ENCODE measurements around the gene MMRN2.

The MMRN2 gene

GRCh38 chr10:86970162-86970981 is 13.0 kb upstream of the MMRN2 start:
- DNase-seq (ENCODE audit: low read depth) = no peak

DNA sequence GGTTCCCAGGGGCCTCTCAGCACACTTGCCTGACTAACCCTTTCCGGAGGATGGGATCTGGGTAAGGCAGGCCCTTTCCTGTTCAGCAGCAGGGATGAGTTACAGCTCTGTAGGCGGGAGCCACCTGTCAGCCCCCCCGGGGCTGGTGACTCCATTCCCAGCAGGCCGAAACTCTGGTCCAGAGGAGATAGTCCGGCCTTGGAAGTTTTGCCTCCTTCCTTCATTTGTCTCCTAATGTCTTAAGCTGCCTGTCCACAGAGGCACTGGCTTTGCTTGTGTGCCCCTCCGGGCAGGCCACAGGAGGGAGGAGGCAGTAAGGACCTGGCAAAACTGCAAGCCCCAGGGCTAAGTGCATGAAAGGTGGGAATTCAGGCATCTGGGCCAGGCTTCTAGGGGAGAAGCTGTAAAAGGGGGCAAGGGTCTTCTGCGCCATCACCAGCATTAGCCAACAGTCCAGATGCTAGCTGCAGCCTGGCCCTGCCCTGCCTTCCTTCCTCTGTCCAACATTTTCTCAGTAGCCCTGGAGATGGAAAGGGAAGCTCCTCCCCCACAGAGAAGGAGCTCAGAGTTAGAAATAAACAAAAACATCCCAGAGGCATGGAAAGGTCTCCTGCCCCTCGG is 12.1 kb upstream of the MMRN2 start:
- no peak for DNase-seq (ENCODE audit: low read depth)

DNA sequence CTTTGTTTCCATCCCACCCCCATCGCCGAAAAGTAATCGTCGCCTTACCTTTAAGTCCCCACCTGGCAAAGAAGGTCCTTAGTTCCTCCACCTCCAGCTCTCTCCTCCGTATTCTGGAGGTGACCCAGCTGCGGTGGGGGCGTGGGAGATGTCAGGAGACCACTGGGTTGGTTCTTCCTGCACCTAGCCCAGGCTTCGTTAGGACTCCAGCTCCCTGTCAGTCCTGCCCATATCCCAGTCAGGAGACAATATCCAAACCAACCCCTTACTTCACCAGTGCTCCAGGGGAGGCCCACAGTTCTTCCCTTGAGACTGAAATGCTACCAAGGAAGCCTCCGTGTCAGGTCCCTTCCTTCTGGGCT is 11.6 kb upstream of the MMRN2 start:
- no peak for DNase-seq (ENCODE audit: low read depth)

- DNase-seq (ENCODE audit: low read depth) = no peak
Observed at GRCh38 chr10:86968271-86968993, 11.0 kb upstream of the MMRN2 start, which contains the start of gene ADIRF. Gene ADIRF (plus strand): TSS chr10:86968482. CDS start chr10:86968545, 63 bp downstream.

GRCh38 chr10:86967481-86967941 is 10.1 kb upstream of the MMRN2 start:
- no peak for DNase-seq (ENCODE audit: low read depth)

DNA sequence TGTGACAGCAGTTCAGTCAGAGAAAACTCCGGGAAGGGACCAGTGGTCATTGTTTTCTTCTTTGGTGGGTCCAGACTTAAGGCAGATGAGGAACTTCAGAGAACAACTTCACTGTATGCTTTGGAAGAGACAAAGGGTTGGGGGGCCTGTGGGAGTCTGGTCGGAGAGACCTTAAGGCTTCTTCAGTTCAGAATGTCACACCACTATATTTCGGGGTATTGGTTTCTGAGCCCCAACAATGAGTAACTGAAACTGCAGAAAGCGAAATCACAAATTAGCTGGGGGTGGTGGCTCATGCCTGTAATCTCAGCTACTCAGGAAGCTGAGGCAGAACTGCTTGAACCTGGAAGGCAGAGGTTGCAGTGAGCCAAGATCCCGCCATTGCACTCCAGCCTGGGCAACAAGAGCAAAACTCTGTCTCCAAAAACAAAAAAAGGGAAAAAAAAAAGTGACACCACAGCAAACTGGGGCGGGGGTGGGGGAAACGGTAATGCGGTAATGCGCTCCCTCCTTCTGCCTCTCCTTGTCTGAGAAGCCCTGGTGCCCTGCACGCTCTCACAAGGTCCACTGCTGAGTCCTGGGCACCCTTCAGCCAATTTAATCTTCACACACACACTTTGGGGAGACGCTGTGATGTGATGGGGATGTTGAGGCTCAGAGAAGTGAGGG is 8.7 kb upstream of the MMRN2 start:
- DNase-seq (ENCODE audit: low read depth) = no peak

GRCh38 chr10:86964847-86965190 is 7.4 kb upstream of the MMRN2 start:
- DNase-seq (ENCODE audit: low read depth) = no peak

GRCh38 chr10:86964061-86964846 is 6.8 kb upstream of the MMRN2 start:
- DNase-seq (ENCODE audit: low read depth) = no peak

GRCh38 chr10:86963341-86963919 is 6.0 kb upstream of the MMRN2 start:
- DNase-seq (ENCODE audit: low read depth) = no peak

DNA sequence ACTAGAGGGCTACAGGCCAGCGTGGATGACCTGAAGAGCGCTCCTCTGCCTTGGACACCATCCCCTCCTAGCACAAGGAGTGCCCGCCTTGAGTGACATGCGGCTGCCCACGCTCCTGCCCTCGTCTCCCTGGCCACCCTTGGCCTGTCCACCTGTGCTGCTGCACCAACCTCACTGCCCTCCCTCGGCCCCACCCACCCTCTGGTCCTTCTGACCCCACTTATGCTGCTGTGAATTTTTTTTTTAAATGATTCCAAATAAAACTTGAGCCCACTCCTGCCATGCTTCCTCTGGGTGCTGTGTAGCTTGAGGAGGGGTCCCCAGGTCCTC is 5.5 kb upstream of the MMRN2 start:
- DNase-seq (ENCODE audit: low read depth) = no peak

GRCh38 chr10:86962136-86962980 is 4.9 kb upstream of the MMRN2 start:
- no peak for DNase-seq (ENCODE audit: low read depth)

DNA sequence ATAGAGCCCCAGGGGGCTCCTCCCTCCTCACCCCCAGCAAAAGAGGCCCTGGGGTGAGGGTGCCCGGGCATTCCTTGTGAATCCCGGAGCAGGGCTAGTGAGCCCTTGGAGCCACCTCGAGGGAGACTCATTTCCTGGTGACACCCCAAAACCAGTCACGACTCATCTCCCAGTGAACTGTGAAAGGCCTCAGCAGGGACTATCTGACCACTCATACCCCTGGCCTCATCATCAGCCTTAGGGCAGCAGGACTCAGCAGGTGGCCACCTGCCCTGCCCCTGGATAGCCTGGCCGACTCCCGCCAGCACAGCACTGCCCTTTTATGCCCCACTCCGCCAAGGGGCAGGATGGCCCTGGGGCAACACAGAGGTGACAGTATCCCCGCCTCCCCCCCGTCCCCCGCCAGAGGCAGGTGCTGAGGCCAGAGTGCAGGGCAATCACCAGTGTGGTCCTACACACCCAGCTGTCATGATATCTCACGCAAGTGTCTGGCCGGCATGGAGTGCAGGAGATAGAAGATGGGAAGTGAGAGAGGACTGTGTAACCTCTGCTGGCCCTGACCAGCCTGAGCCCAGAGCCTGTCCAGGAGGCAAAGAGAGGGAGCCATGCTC is 4.2 kb upstream of the MMRN2 start:
- no peak for DNase-seq (ENCODE audit: low read depth)

- DNase-seq (ENCODE audit: low read depth) = no peak
Observed at GRCh38 chr10:86960863-86961434, 3.5 kb upstream of the MMRN2 start.

GRCh38 chr10:86960003-86960862 is 2.8 kb upstream of the MMRN2 start:
- DNase-seq (ENCODE audit: low read depth) = no peak

GRCh38 chr10:86959737-86960002 is 2.3 kb upstream of the MMRN2 start:
- DNase-seq (ENCODE audit: low read depth) = no peak

GRCh38 chr10:86958901-86959736 is 1.7 kb upstream of the MMRN2 start:
- DNase-seq (ENCODE audit: low read depth) = no peak

GRCh38 chr10:86958116-86958900 is 893 bp upstream of the MMRN2 start, which contains the start of gene SNCG:
Gene SNCG (plus strand): TSS chr10:86958599. CDS start chr10:86958698, 99 bp downstream.
- no peak for DNase-seq (ENCODE audit: low read depth)

All from stimulated activated CD8-positive, alpha-beta memory T cell treated with anti-CD3 and anti-CD28 coated beads, Interleukin-4, amount 100 ng/mL, for 24 hours (primary cell).